Measurements from ENCODE around the gene BTRC. TPM values are rescaled to one million over a fixed set of nuclear protein-coding genes. Genes with fewer than 3 reads are reported as not detected.

Gene BTRC
- polyA plus RNA-seq, 2 of the 4 experiments (the other 2 are of a cell fraction): 8.0 to 23.1 TPM

- POLR2A ChIA-PET: interaction anchor here (1.7 kb wide), 1 partner anchor 11 kb away, joined by 7 read pairs; the partner anchor contains the start of genes DPCD and POLL
- DNase-seq (ENCODE audit: low read depth in 1 of 2, low spot score in 1 of 2) (no peak), FAIRE-seq (no peak), ATAC-seq (no peak)
- Histone ChIP-seq H3K4me1 (peaks cover 7% of the 10 kb centered on the region; the same call in 2 of the 3 replicates), H3K9me3 (peaks cover 12% of the 10 kb centered on the region; the same call in 2 of the 3 replicates), H3K4me2 (no peak overlapping the region), H3K4me3 (no peak overlapping the region), H3K27ac (no peak overlapping the region; a peak in 1 of 6 replicates)
- TF ChIP-seq EHF (CRISPR knock-in tag; IDR thresholded peaks at IDR 0.05) (no peak), SREBF2 (IDR thresholded peaks at IDR 0.05) (no peak), ZFP36 (IDR thresholded peaks at IDR 0.05; ENCODE audit: borderline replicate concordance, partially characterized antibody) (no peak), FOXS1 (CRISPR knock-in tag; IDR thresholded peaks at IDR 0.05) (no peak), GATA3 (IDR thresholded peaks at IDR 0.05; ENCODE audit: borderline replicate concordance) (no peak)
- TF ChIP-seq, protein P1, sequence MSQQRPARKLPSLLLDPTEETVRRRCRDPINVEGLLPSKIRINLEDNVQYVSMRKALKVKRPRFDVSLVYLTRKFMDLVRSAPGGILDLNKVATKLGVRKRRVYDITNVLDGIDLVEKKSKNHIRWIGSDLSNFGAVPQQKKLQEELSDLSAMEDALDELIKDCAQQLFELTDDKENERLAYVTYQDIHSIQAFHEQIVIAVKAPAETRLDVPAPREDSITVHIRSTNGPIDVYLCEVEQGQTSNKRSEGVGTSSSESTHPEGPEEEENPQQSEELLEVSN (IDR thresholded peaks at IDR 0.05; ENCODE audit: borderline replicate concordance, low read depth): no peak
- WGBS (ENCODE audit: missing lambda C conversion rate): 79% methylated on average over 6 of the region's 7 CpGs
- CTCF ChIA-PET: interaction anchor here (0.9 to 4.9 kb wide), 6 partner anchors 7 to 363 kb away, joined by 3 to 34 read pairs (median 6); partner anchors contain the start of genes DPCD and POLL
Measured at GRCh38 chr10:101577121-101577871, 223.3 kb downstream of the BTRC start.

- Histone ChIP-seq H3K27ac (no peak overlapping the region), H3K4me2 (no peak overlapping the region), H3K4me1 (peaks cover 7% of the 10 kb centered on the region; the same call in 2 of the 3 replicates), H3K9me3 (peaks cover 3% of the 10 kb centered on the region; the same call in 1 of the 3 replicates), H3K4me3 (no peak overlapping the region)
- DNase-seq (ENCODE audit: low read depth in 1 of 2, low spot score in 1 of 2) (no peak), ATAC-seq (no peak), FAIRE-seq (no peak)
- ChIA-PET CTCF (interaction anchor here (0.6 to 4.9 kb wide), 5 partner anchors 8 to 364 kb away, joined by 3 to 34 read pairs (median 4); partner anchors contain the start of gene LBX1), POLR2A (no interaction called here)
- TF ChIP-seq, protein P2, sequence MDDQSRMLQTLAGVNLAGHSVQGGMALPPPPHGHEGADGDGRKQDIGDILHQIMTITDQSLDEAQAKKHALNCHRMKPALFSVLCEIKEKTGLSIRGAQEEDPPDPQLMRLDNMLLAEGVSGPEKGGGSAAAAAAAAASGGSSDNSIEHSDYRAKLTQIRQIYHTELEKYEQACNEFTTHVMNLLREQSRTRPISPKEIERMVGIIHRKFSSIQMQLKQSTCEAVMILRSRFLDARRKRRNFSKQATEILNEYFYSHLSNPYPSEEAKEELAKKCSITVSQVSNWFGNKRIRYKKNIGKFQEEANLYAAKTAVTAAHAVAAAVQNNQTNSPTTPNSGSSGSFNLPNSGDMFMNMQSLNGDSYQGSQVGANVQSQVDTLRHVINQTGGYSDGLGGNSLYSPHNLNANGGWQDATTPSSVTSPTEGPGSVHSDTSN (IDR thresholded peaks at IDR 0.05): no peak
- TF ChIP-seq HEYL (CRISPR knock-in tag; IDR thresholded peaks at IDR 0.05) (no peak), SREBF2 (IDR thresholded peaks at IDR 0.05) (no peak), FOSL2 (IDR thresholded peaks at IDR 0.05) (no peak), FOSL2 (CRISPR knock-in tag; IDR thresholded peaks at IDR 0.05) (no peak), EP300 (IDR thresholded peaks at IDR 0.05) (no peak), MAX (IDR thresholded peaks at IDR 0.05) (no peak), RNF2 (IDR thresholded peaks at IDR 0.05; ENCODE audit: borderline replicate concordance, low read depth) (no peak), ZNF302 (CRISPR knock-in tag; IDR thresholded peaks at IDR 0.05) (no peak), BHLHE40 (IDR thresholded peaks at IDR 0.05; ENCODE audit: low read depth, low read length) (no peak), USF2 (IDR thresholded peaks at IDR 0.05) (no peak), REST (IDR thresholded peaks at IDR 0.05) (no peak), CEBPB (IDR thresholded peaks at IDR 0.05) (no peak)
- TF ChIP-seq, protein P3, sequence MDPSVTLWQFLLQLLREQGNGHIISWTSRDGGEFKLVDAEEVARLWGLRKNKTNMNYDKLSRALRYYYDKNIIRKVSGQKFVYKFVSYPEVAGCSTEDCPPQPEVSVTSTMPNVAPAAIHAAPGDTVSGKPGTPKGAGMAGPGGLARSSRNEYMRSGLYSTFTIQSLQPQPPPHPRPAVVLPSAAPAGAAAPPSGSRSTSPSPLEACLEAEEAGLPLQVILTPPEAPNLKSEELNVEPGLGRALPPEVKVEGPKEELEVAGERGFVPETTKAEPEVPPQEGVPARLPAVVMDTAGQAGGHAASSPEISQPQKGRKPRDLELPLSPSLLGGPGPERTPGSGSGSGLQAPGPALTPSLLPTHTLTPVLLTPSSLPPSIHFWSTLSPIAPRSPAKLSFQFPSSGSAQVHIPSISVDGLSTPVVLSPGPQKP (IDR thresholded peaks at IDR 0.05; ENCODE audit: low read depth, low read length): no peak
- WGBS (ENCODE audit: missing lambda C conversion rate): 92% methylated on average over 5 of the region's 5 CpGs
Measured at GRCh38 chr10:101578192-101578591, 224.2 kb downstream of the BTRC start.

All from A549 (cell line).